ENCODE data around the gene NFYA.
A peak's percentile ranks its signal among the peaks of the same experiment; 100 is the strongest.

The NFYA gene

GRCh38 chr6:41073203-41073967 is 611 bp downstream of the NFYA start:
- no peak for FAIRE-seq
- DNase-seq (ENCODE audit: low spot score), result peak; percentile 59

GRCh38 chr6:41073968-41074691 is 1.4 kb downstream of the NFYA start:
- DNase-seq (ENCODE audit: low spot score), result no peak
- no peak for FAIRE-seq

- no peak for DNase-seq (ENCODE audit: low spot score)
- FAIRE-seq, result no peak
Measured at GRCh38 chr6:41074692-41075436, 2.1 kb downstream of the NFYA start.

- FAIRE-seq (no peak), DNase-seq (ENCODE audit: low spot score) (no peak)
Measured at GRCh38 chr6:41075651-41076626, 3.2 kb downstream of the NFYA start.

DNA sequence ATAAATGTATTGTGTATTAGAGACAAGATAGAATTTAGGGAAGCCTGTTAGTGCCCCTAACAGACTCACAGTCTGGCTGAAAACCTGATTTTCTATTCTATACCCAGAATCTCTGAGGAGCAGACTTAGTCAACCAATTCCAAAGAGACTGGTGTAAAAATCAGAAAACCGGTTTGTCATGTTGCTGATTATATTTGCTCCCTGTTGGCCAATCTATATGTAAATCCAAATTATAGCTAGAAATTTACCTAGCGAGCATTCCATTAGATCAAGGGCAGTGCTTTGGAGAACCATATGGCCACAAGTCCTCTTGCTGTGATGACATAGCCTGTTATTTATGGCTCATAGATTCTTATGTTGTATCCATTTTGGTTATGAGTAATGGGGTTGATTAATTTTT is 4.8 kb downstream of the NFYA start:
- DNase-seq (ENCODE audit: low spot score) (no peak), FAIRE-seq (no peak)

GRCh38 chr6:41078101-41078500 is 5.3 kb downstream of the NFYA start:
- FAIRE-seq, result no peak
- DNase-seq (ENCODE audit: low spot score), result no peak

GRCh38 chr6:41079080-41079479 is 6.3 kb downstream of the NFYA start:
- no peak for FAIRE-seq
- DNase-seq (ENCODE audit: low spot score), result no peak

- DNase-seq (ENCODE audit: low spot score), result no peak
- FAIRE-seq, result no peak
Measured at GRCh38 chr6:41080621-41081020, 7.8 kb downstream of the NFYA start.

- FAIRE-seq, result no peak
- no peak for DNase-seq (ENCODE audit: low spot score)
Measured at GRCh38 chr6:41083072-41083471, 10.3 kb downstream of the NFYA start.

GRCh38 chr6:41085182-41085581 is 12.4 kb downstream of the NFYA start:
- FAIRE-seq, result no peak

DNA sequence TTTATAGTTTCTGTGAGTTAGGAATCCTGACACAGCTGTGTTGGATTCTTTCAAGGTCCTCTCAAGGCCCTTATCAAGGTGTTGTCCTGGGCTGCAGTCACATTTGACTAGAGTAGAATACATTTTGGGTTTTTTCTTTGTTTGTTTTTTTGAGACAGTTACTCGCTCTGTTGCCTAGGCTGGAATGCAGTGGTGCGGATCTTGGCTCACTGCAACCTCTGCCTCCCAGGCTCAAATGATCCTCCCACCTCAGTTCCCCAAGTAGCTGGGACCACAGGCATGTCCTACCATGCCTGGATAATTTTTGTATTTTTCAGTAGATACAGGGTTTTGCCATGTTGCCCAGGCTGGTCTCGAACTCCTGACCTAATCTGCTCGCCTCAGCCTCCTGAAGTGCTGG is 15.7 kb downstream of the NFYA start:
- DNase-seq (ENCODE audit: low spot score) (no peak), FAIRE-seq (no peak)

More at GRCh38 chr6:41085182-41085581, 12.4 kb downstream of the NFYA start:
- DNase-seq (ENCODE audit: low spot score), result no peak

GRCh38 chr6:41090841-41091761 is 18.3 kb downstream of the NFYA start:
- no peak for FAIRE-seq
- DNase-seq (ENCODE audit: low spot score), result no peak

- DNase-seq (ENCODE audit: low spot score) (no peak), FAIRE-seq (no peak)
Measured at GRCh38 chr6:41092421-41093140, 19.8 kb downstream of the NFYA start.

GRCh38 chr6:41093729-41094128 is 21.0 kb downstream of the NFYA start:
- DNase-seq (ENCODE audit: low spot score), result no peak
- no peak for FAIRE-seq

GRCh38 chr6:41097467-41098090 is 24.8 kb downstream of the NFYA start:
- FAIRE-seq, result no peak
- no peak for DNase-seq (ENCODE audit: low spot score)

- DNase-seq (ENCODE audit: low spot score), result no peak
- no peak for FAIRE-seq
Measured at GRCh38 chr6:41098366-41098765, 25.6 kb downstream of the NFYA start.

DNA sequence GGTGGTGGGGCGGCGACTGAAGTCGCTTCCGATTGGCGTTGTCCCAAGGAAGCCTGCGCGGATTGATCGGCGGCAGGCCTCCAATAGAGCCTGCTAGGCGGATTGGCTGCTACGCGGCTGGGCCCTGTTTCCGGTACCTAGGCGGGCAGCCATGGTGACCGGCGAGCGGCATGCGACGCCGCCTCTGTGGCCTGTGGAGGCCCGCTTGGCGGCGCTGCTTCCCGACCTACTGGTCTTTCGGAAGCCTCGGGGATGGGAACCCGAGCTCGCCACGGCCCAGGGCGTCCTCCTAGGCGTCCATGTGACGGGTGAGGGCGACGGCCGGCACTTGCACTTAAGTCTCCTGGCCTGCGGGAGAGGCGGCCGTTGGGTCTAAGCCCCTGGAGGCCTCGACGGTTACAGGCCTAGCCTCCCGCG is 28.1 kb downstream of the NFYA start:
- DNase-seq (ENCODE audit: low spot score) (no peak), FAIRE-seq (no peak)

DNA sequence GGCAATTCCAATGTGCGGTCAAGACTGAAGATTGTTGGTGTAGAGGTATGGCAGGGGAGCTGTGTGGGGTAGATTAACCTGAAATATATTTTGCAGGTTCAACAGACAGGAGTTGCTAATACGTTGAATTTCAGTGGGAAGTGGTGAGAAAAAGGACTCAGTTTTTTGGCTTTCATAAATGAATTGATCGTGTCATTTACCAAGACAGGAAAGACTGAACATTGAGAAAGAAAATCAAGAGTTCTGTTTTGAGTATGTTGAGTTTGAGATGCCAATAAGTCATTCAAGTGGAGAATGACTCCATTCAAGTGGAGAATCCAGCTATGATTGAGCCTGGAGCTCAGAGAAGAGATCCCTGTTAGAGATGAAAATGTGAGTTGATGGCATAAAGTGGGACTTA is 31.1 kb downstream of the NFYA start:
- DNase-seq (ENCODE audit: low spot score) (no peak), FAIRE-seq (no peak)

DNA sequence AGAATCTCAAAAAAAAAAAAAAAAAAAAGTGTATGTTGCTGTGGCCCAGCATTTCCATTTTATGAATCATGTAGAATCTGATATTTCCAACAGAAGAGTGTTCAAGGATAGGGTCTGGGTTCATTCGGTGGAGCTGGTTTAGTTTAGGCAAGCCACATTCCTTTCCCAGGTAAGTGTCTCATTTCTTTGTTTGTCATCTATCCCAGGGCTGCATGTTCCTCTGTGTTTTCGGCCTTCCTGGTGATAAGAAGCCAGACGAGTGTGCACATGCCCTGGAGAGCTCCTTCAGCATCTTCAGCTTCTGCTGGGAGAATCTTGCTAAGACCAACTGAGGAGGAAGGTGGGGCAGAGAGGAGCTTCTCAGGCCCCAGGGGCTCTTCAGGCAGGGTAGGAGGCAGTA is 38.2 kb downstream of the NFYA start:
- FAIRE-seq, result no peak

More for the DNA sequence above, 38.2 kb downstream of the NFYA start:
- no peak for DNase-seq (ENCODE audit: low spot score)

Data from RCC 7860 (cell line).